Suprapubic skin (tissue), 4 donors: ENCODE data around the gene GRB10. TPM values are rescaled to one million over a fixed set of nuclear protein-coding genes. Genes with fewer than 3 reads are reported as not detected.

Experiments used
- DNase-seq, 2 donors: peaks; one replicate each; pipeline ENCODE4 v3.0.0-alpha.2; 2019; ENCODE audit warnings: low spot score in 2 of 2
- H3K27ac ChIP-seq: fragments of 200-600 bp; sonication (generic); one replicate; pipeline ENCODE4 v1.5.1; 2019
- H3K27me3 ChIP-seq: fragments of 200-600 bp; sonication (generic); one replicate; pipeline ENCODE4 v1.5.1; 2019
- H3K36me3 ChIP-seq: fragments of 200-600 bp; sonication (generic); one replicate; pipeline ENCODE4 v1.5.1; 2019
- H3K4me1 ChIP-seq: fragments of 200-600 bp; sonication (generic); one replicate; pipeline ENCODE4 v1.5.1; 2019
- H3K4me3 ChIP-seq: fragments of 200-600 bp; sonication (generic); one replicate; pipeline ENCODE4 v1.5.1; 2019; ENCODE audit warnings: mild to moderate bottlenecking
- H3K9me3 ChIP-seq: fragments of 200-600 bp; sonication (generic); one replicate; pipeline ENCODE4 v1.5.1; 2019
- CTCF ChIP-seq, 2 donors: fragments of 200-600 bp in 1 of 2; fragments of 450-650 bp in 1 of 2; sonication (generic) in 1 of 2; IDR thresholded peaks; one replicate each; pipeline ENCODE4 v1.5.1; 2016 to 2019; ENCODE audit warnings: antibody characterized with exemption in 2 of 2, mild to moderate bottlenecking in 1 of 2, moderate library complexity in 1 of 2
- EP300 ChIP-seq: sonication (generic); formaldehyde crosslinking; IDR thresholded peaks from one replicate; pipeline ENCODE4 v1.6.1; 2017; ENCODE audit warnings: antibody characterized with exemption
- POLR2A ChIP-seq, 2 donors: fragments of 450-650 bp; IDR thresholded peaks; one replicate each; pipeline ENCODE4 v1.6.1; 2017; ENCODE audit warnings: antibody characterized with exemption in 2 of 2, mild to moderate bottlenecking in 2 of 2, moderate library complexity in 2 of 2
- POLR2AphosphoS5 ChIP-seq, 3 donors: sonication (generic); formaldehyde crosslinking; IDR thresholded peaks; one replicate each; pipeline ENCODE4 v1.6.1; 2017; ENCODE audit warnings: antibody characterized with exemption in 3 of 3
- WGBS: methylation state at CpG from one replicate; pipeline ENCODE4 v1.1.5; 2018; 5-methylcytosine and 5-hydroxymethylcytosine counted together
- total RNA-seq, 4 donors: library from RNA; depleted of rRNA; stranded (reverse); fragments of >200 nt; gene quantifications; one replicate each; pipeline ENCODE4 v1.1.0, GENCODE V29; 2016

The GRB10 gene
- total RNA-seq, 4 donors from 2014 or later: 7.8 to 56.2 (median 11.5) TPM

GRCh38 chr7:50727072-50727471, 55.6 kb downstream of the GRB10 start:
- Histone ChIP-seq H3K27ac (no peak overlapping the region), H3K4me3 (no peak overlapping the region), H3K36me3 (no peaks in the 10 kb centered on the region), H3K4me1 (peaks cover 19% of the 10 kb centered on the region), H3K27me3 (no peaks in the 10 kb centered on the region), H3K9me3 (no peaks in the 10 kb centered on the region)
- no peak for DNase-seq
- 77% methylated on average over 3 of the region's 3 CpGs for WGBS
- TF ChIP-seq POLR2A (IDR thresholded peaks at IDR 0.05) (no peak), EP300 (no peak), POLR2AphosphoS5 (IDR thresholded peaks at IDR 0.05) (no peak), CTCF (IDR thresholded peaks at IDR 0.05) (no peak)

DNA sequence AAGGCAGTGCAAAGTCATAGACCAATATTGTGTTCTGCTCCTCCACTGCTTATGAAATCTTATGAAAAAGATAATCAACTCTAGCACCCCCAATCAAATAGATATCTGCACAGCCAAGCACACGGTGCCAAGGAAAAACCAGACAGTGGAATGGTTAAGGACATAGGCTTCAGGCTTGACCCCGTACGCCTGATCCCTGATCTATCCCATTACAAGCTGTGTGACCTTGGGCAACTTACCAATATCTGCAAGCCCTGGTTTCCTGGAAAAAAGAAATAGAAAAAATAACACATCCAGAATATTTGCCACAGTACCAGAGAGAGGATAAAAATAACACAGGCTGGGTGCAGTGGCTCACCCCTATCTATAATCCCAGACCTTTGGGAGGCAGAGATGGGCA, 56.9 kb downstream of the GRB10 start:
- WGBS: 89% methylated on average over 3 of the region's 3 CpGs
- Histone ChIP-seq H3K4me3 (no peak overlapping the region), H3K4me1 (peaks cover 18% of the 10 kb centered on the region), H3K27ac (no peak overlapping the region), H3K36me3 (no peaks in the 10 kb centered on the region), H3K9me3 (no peaks in the 10 kb centered on the region), H3K27me3 (no peaks in the 10 kb centered on the region)
- DNase-seq: no peak
- TF ChIP-seq CTCF (IDR thresholded peaks at IDR 0.05) (no peak), POLR2A (IDR thresholded peaks at IDR 0.05) (no peak), POLR2AphosphoS5 (IDR thresholded peaks at IDR 0.05) (no peak), EP300 (no peak)

DNA sequence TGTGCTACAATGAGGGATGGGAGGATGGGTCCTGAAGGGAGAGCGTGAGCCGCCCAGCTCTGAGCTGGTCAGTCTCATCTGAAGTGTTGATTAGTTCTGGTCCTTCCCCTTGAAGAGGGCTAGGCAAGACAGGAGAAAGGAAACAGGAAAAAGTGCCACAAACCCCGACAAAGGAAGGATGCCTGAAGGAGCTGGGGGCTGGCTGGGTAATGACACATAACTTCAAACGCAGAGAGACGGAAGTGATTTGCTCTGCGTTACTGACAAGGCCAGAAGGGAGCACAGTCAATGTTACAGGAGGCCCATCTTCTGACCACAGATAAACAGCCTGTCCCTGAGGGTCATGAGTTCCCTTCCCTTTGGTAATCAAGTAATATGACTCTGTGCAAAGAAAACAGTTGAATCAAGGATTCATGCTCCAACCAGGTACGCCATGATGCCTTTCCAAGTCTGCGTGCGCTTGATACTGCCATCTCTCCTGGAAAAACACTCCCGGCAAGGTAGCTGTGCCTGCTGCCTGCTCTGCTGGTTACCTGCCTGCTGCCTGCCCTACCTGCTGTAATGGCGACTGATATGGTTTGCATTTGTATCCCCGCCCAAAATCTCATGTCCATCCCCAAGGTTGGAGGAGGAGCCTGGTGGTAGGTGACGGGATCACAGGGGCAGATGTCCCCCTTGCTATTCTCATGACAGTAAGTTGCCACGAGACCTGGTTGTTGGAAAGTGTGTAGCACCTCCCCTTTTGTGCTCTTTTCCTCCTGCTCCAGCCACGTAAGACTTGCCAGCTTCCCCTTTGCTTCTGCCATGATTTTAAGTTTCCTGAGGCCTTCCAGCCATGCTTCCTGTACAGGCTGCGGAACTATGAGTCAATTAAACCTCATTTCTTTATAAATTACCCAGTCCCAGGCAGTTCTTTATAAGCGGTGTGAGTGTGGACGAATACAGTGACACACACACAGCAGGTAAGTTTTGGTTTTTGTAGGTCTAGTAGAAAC, 57.9 kb downstream of the GRB10 start:
- no peak for TF ChIP-seq EP300
- TF ChIP-seq POLR2A (IDR thresholded peaks at IDR 0.05): no peak
- no peak for TF ChIP-seq CTCF (IDR thresholded peaks at IDR 0.05)
- TF ChIP-seq POLR2AphosphoS5 (IDR thresholded peaks at IDR 0.05): no peak
- peaks cover 12% of the 10 kb centered on the region for H3K4me1 ChIP-seq
- H3K27ac ChIP-seq: no peak overlapping the region
- H3K9me3 ChIP-seq: no peaks in the 10 kb centered on the region
- no peak overlapping the region for H3K4me3 ChIP-seq
- DNase-seq: no peak
- WGBS: 89% methylated on average over 17 of the region's 18 CpGs
- H3K27me3 ChIP-seq: no peaks in the 10 kb centered on the region
- H3K36me3 ChIP-seq: no peaks in the 10 kb centered on the region

- H3K4me3 ChIP-seq: no peak overlapping the region
- TF ChIP-seq POLR2A (IDR thresholded peaks at IDR 0.05): no peak
- TF ChIP-seq EP300: no peak
- no peak for TF ChIP-seq POLR2AphosphoS5 (IDR thresholded peaks at IDR 0.05)
- no peak for TF ChIP-seq CTCF (IDR thresholded peaks at IDR 0.05)
- DNase-seq: no peak
- no peaks in the 10 kb centered on the region for H3K9me3 ChIP-seq
- no peak overlapping the region for H3K27ac ChIP-seq
- WGBS: 83% methylated on average over 6 of the region's 9 CpGs
- H3K27me3 ChIP-seq: no peaks in the 10 kb centered on the region
- H3K36me3 ChIP-seq: no peaks in the 10 kb centered on the region
- H3K4me1 ChIP-seq: peaks cover 8% of the 10 kb centered on the region
Observed at GRCh38 chr7:50723888-50724287, 58.8 kb downstream of the GRB10 start.

GRCh38 chr7:50723173-50723572, 59.5 kb downstream of the GRB10 start:
- TF ChIP-seq CTCF (IDR thresholded peaks at IDR 0.05): no peak
- DNase-seq: no peak
- no peaks in the 10 kb centered on the region for H3K36me3 ChIP-seq
- H3K9me3 ChIP-seq: no peaks in the 10 kb centered on the region
- no peak overlapping the region for H3K27ac ChIP-seq
- H3K27me3 ChIP-seq: no peaks in the 10 kb centered on the region
- H3K4me3 ChIP-seq: no peak overlapping the region
- H3K4me1 ChIP-seq: peaks cover 4% of the 10 kb centered on the region
- WGBS: 88% methylated on average over 4 of the region's 4 CpGs
